ENCODE measurements around the gene DGLUCY.
"Not testable (repeated sequence)": the region's sequence is repeated elsewhere in the genome, so short reads cannot be mapped to it uniquely, and the experiment has no call there.

DGLUCY gene, protein sequence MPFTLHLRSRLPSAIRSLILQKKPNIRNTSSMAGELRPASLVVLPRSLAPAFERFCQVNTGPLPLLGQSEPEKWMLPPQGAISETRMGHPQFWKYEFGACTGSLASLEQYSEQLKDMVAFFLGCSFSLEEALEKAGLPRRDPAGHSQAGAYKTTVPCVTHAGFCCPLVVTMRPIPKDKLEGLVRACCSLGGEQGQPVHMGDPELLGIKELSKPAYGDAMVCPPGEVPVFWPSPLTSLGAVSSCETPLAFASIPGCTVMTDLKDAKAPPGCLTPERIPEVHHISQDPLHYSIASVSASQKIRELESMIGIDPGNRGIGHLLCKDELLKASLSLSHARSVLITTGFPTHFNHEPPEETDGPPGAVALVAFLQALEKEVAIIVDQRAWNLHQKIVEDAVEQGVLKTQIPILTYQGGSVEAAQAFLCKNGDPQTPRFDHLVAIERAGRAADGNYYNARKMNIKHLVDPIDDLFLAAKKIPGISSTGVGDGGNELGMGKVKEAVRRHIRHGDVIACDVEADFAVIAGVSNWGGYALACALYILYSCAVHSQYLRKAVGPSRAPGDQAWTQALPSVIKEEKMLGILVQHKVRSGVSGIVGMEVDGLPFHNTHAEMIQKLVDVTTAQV

DNA sequence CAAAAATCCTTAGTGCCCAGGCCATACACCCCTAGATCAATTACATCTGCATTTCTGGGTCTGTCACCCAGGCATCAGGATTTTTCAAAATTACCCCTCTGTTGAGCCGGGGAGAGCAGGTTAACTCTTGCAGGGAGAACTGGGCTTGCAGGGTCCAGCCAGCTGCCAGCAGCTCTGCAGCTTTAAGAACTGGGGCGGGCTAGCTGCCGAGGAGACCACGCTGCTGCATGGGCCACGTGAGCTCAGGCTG, at the start of gene DGLUCY:
Gene DGLUCY (plus strand): TSS at position 245 of the 250 bp plus-strand sequence. CDS start 46,222 bp downstream, outside the sequence.
- peak; percentile 80 for DNase-seq (ENCODE audit: low spot score)

DNA sequence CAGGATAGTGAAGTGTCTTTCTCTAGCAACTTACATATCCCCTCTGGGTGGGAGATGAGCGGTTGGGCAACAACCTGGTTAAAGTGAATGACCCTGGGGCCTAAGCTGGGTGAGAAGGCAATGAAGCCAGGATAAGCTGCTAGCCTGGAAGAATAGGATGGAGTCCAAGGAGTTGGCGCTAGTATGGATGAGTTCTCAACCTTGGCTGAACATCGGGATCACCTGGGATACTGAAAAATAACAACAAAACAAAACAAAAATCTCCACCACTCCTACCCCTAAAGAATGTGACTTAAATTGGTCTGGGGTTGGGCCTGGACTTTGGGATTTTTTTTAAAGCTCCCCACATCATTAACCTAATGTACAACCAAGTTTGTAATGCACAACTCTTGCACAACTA, 48.6 kb upstream of the DGLUCY start:
- DNase-seq (ENCODE audit: low spot score) = no peak

DNA sequence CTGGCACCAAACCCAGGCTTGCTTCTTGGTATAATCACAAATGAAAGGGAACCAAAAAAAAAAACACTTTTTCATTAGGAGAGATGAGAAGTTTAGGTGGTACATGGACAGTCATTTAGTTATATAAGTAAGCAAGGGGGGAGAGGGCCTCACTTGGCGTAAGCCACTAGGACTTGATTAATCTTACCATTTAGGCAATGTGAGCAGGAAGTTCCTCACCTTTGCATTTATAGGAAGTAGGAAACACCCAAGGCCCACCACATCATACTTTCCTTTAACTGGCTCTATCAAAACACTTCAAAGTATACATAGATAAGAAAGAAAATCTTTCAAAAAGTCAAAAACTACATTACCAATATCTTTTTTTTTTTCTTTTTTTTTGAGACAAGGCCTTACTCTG, 46.7 kb upstream of the DGLUCY start:
- no peak for DNase-seq (ENCODE audit: low spot score)

DNA sequence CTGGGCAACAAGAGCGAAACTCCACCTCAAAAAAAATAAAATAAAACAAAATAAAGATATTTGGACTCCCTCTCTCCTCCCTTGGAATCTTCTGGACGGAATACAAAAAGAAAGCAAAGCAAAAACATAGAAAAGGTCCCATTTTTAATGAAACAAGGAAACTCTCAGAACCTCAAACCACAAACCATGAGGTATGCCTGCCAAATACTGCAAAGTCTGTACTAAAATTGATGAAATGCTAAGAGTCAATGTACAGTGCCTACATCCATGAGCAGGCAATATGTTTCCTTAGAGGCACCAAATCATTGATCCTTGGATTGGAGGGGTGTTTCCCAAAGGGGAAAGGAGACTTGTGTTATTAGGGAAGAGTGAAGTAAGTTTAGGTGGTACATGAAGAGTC, 45.2 kb upstream of the DGLUCY start:
- no peak for DNase-seq (ENCODE audit: low spot score)

DNA sequence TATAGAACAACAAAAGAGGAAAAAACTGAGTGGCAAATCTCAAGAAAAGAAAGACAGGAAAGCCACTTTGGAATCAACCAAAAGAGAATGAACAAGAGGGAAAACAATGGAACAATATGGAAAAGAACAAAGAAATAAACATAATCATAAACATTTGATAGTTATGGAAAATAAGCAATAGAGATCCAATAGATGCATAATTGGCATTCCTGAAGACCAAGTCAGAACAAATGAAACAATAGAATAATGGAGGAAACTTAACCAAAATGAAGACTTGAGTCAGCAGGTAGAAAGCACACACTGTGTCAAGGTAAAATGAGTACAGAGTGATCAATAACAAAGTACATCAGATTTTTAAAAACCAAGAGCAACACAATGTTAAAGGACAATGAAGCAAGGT, 43.3 kb upstream of the DGLUCY start:
- no peak for DNase-seq (ENCODE audit: low spot score)

DNA sequence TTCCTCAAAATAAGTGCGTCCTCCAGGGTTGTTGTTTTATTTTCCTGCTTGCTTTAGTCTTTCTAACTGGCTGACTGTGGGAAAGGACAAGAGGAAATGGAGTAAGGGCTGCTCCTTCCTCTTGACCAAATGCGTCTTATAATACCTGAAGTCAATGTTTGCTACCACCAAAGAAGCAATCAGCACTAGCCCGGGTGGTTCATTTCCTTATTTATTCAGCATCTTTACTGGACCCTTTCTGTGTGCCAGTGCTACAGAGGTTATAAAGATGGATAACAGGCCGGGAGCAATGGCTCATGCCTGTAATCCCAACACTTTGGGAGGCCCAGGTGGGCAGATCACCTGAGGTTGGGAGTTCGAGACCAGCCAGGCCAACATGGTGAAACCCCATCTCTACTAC, 38.3 kb upstream of the DGLUCY start:
- DNase-seq (ENCODE audit: low spot score) = no peak

DNA sequence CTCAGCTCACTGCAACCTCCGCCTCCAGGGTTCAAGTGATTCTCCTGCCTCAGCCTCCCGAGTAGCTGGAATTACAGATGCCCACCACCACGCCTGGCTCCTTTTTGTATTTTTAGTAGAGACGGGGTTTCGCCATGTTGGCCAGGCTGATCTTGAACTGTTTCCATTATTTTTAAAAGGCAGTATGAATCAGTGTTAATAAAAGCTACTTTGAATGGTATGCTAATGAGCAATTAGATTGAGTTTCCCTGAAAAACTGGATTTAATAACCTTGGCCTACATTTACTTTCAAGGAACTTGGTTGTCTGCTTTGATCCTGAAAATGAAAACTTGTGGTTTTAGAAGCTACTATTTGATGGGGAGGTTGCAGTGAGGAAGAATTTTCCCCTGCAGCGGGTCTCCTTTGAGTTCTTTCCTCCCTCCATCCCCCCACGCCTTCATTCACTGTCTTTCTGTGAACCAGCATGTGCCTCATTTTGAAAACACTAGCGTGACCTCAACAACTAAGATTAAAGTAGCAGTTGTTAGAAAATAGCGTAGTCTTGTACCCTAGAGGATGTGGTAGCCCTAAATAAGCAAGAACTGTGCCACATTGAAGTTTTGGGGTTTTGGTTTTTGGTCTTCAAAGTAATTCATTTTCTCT, 35.7 kb upstream of the DGLUCY start:
- DNase-seq (ENCODE audit: low spot score) = no peak

DNA sequence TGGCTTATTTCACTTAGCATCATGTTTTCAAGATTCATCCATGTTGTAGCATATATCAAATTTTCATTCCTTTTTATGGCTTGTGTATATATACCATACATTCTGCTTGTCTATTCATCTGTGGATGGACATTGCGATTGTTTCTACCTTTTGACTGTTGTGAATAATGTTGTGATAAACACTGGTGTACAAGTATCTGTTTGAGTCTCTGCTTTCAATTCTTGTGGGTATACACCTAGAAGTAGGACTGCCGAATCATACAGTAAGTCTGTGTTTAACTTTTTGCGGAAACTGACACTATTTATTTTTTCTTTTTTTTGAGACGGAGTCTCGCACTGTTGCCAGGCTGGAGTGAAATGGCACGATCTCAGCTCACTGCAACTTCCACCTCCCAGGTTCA, 33.8 kb upstream of the DGLUCY start:
- no peak for DNase-seq (ENCODE audit: low spot score)

DNA sequence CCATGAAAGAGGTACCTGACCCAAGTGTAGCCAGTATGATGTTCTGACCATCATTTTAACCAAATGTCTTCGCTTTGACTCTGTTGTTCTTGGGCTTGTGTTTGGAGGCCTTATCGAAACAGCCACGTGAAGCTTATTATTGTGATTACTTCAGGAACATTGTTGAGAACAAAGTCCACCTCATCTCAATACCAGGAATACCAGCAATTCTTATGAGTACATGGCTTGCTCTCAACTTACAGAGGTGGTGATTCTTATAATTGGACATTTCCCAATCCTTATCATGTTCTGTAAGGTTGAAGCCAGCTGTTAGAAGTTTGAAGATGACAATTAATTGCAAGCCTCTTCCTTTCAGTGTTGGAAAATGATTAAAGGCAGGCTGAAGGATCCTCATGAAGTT, 31.6 kb upstream of the DGLUCY start:
- DNase-seq (ENCODE audit: low spot score) = no peak

DNA sequence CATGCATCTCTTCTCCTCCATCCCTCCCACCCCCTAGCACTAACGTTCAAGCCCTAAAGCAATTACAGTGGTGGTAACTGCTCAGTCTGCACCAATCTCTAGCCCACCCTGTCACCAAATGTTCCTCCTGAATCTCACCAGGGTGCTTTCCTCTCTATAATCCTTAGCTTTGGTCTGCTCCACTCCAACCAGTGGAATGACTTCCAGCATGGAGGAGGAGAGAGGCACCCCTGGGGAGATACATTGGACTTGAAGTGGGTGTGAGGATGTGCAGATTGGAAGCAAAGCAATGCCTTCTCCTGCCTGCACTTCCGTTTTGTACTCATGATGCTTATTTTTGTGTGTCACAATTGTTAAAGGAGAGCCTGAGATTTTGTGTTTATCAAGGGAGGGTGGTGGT, 29.4 kb upstream of the DGLUCY start:
- no peak for DNase-seq (ENCODE audit: low spot score)

DNA sequence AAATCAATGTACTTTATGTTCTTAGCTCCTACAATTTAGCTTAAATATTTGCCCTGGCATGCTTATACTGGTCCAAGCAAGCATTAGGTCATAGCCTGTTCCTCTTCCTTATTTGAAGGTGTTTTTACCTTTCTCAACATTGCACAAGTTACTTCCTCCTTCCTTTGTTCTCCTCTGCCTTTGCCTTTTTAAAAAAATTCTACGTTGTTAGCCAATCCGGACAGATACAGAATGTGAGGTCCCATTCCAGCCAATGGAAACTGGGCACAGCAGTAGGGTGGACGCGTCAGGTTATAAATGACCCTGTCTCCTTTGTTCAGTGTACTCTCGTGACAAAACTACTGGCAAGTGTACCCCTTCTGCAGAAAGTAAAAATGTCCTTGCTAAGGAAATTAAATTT, 26.4 kb upstream of the DGLUCY start:
- peak; percentile 44 for DNase-seq (ENCODE audit: low spot score)

DNA sequence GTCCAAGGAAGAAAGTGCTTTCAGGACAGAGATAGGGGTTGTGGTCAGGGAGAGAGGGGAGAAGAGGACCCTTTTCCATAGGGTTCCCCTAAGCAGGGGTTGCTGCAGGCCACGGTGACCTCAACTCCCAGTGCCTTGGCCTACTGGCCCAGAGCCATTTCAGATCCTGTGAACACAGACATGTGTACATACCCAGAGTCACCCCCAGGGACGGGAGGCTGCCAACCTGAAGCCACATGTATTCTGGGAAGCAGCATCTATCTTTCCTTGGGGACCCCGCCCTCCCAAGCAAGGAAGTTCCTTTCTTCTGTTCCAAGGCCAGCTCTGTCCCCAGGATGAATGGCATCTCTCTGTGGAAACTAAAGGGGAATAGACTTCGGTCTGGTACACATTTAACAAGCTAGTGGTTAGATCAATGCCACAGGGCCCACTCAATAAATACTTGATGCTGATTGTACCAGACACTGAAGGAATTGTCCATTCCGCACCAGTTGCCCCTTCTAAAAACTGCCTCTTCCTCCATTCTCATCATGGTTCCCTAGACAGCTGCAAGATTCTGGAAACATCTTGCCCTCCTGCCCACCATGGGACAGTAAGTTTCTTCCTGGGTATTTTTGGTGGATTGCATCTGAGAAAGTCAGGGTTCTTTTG, 25.2 kb upstream of the DGLUCY start:
- DNase-seq (ENCODE audit: low spot score) = no peak

DNA sequence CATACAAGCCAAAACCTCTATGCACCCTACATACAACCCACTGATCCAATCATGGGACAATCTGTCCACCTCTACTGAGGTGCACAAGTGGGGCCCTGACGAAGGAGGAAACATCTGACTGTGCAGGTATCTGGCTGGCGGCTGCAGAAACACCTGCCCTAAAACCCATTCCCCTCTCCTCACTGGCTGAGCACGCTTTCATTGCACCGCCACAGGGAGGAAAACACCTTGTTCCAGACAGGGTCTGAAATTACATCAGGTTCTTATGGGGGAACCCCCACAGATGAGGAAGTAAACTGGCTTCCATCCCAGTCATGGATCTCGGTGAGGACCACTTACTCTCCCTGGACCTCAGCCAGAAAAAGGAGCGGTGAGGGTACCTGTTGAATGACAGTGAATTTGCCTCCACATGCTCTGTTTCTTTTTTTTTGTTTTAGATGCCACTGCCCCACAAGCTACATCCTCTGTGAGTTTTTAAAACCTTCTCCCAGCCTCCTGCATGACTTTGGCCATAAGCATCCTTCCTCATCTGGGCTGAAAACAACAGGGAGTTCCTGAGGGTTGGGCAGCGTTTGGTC, 23.8 kb upstream of the DGLUCY start:
- DNase-seq (ENCODE audit: low spot score) = no peak

DNA sequence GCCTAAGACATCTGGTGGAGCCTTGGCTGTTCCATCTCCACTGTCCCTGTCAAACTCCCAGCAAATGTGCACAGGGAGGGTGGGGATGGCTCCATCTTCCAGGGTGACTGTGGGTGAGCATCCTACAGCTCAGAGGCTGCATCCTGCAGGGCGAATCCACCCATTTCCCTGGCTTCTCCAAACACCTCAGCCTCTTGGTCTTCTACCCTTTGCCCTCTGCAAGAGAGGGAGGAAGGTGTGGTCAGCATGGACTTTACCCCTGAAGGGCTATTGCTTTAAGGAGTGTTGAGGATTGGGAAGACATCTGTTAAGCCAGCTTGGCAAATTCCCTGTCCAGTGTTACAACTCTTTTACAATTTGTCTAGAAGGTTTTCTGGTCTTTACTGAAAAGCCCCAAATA, 23.1 kb upstream of the DGLUCY start:
- DNase-seq (ENCODE audit: low spot score) = no peak

DNA sequence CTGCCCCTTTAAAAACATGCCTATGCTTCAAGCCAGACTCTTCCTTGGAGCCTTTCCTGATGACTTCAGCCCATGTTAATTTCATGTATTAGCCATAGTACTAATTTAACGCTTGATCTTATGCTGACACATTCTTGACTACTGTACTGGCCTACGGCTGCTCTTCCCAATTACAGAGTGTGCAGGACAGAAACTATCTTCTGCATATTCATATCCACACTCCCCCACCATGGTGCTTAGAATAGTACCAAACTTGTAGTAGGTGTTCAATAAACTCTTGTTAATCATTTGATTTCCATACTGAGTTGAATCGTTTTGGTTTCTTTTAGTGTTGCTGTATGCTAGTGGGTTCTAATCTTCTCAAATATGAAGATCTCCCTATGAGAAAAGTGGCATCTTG, 21.8 kb upstream of the DGLUCY start:
- DNase-seq (ENCODE audit: low spot score) = no peak

DNA sequence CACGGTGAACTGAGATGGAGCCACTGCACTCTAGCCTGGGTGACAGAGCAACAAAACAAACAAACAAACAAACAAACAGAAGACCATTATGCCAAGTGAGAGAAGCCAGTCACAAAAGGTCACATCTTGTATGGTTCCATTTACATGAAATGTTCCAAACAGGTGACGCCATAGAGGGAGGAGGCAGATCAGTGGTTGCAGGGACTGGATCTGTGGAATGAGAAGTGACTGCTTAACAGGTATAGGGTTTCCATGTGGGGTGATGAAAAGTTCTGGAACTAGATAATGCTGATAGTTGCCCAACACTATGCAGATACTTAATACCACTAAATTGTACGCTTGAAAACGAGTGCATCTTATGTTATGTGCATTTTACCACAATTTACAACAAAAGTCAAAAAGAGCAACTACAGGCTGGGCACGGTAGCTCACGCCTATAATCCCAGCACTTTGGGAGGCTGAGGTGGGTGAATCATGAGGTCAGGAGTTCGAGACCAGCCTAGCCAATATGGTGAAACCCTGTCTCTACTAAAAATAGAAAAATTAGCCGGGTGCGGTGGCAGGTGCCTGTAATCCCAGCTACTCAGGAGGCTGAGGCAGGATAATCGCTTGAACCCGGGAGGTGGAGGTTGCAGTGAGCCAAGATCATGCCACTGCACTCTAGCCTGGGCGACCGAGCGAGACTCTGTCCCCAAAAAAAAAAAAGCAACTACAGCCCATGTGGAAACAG, 20.0 kb upstream of the DGLUCY start:
- DNase-seq (ENCODE audit: low spot score) = not testable (repeated sequence)

DNA sequence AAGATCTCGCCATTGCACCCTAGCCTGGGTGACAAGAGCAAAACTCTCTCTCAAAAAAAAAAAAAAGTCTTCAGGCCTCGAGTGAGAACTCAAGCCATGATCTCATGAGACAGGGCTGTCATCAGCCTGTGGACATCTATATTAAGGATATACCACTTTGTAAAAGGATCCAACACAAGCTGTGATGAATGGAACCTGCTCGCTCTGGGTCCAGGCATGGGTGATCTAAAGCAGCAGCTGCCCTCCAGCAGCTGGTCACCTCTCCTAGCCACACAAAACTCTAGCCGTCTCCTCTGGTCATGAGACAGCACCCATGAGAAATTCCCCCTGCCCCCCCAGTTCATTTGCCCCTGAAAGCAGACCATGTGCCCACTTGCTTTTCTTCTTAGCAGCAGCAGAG, 19.1 kb upstream of the DGLUCY start:
- DNase-seq (ENCODE audit: low spot score) = no peak

DNA sequence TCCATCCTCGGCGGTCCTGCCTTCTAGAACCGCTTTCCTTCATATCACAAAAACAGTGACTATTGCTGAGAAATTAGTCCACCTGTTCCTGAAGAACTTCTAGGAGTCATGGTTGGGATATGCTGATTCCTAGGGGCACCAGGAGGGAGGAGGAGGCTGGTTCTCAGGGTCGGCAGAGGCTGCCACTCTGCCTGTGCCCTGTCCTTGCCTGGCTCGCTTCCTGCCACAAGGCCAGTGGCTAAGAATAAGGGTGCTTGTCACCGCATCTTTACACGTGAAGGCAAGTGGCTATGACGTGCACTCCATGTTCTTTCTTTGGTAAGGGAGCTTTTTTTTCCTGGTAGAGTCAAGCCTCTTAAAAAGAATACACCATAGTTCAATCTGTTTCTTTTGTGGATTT, 18.7 kb upstream of the DGLUCY start:
- DNase-seq (ENCODE audit: low spot score) = no peak

DNA sequence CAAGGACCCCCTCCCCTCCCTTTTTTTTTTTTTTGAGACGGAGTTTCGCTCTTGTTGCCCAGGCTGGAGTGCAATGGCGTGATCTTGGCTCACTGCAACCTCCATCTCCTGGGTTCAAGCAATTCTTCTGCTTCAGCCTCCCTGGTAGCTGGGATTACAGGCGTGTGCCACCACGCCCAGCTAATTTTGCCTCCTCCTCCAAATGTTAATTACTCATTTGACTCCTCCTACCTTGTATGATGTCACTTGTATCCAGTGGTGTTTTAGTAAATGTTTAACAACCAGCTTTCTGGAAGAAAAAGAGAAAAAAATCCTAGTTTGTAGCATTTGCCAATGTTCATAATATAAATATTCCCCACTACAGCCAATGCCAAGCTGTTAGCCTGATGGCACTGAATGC, 16.2 kb upstream of the DGLUCY start:
- not testable (repeated sequence) for DNase-seq (ENCODE audit: low spot score)

DNA sequence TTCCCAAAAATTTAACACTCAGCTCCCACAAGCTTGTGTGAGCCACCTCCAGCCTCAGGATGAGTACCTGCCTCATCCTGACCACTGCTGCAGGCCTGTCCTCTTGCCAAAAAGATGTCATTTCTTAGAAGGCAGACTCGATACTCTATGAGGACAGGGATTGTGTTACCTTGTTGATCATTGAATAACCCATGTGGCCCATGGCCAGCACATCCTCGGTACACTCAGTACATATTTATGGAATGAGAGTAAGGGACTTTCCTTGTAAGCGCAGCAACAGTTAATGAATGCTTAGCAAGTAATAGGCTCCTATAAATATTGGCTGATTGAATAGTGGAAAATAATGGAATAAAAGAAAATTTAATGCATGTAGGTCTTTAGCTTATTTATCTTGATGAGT, 15.3 kb upstream of the DGLUCY start:
- peak; percentile 96 for DNase-seq (ENCODE audit: low spot score)

DNA sequence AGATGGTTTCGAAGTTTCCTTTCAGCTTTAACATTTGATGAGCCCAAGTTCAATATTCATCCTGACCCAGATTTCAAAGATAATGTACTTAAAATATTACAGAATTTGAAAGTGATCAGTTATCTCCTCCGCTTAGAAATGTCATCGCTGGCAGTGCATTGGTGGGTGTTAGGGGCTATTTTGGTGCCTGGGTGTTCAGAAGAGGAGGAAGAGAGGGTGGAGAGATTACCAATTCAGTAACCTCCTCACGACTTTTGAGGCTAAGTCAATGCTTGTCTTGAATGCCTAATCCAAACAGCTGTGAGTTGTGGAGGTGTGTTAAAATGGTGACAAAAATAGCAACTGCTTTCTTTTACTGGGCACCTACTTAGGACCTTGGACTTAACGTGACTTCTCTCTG, 13.8 kb upstream of the DGLUCY start:
- DNase-seq (ENCODE audit: low spot score) = no peak

DNA sequence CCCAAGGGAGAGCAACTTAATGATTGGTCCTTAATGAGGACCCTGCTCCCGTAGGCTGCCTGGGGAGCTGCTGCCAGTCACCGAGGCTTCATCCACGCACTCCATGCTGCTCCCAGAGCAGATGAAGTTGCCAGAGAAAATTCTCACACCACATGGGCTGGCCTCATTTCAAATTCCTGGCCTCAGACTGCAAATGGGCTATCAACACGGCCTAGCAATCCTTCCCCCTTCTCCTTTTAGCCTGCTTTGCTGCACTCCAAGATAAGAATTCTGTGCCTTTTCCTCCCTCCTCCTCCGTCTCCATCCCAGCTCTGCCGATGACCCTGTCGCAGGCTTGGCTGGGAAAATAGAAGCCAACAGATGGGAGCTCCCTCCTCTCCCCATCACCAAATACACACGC, 10.8 kb upstream of the DGLUCY start:
- no peak for DNase-seq (ENCODE audit: low spot score)

Data from kidney tubule cell (primary cell).